H1 (cell line): ENCODE results near the gene NFAM1. TPM values are rescaled to one million over a fixed set of nuclear protein-coding genes. Genes with fewer than 3 reads are reported as not detected.

Experiments used
- CTCF ChIA-PET: fragments of 300-600 bp; sonication (Branson Sonifier 250); formaldehyde crosslinking; loops from one replicate; lab custom pipeline; 2021; ENCODE audit not compliant: partially characterized antibody; lab: Charles Lee
- POLR2A ChIA-PET: fragments of 300-600 bp; sonication (Branson Sonifier 250); formaldehyde crosslinking; loops from one replicate; lab custom pipeline; 2021; ENCODE audit warnings: inconsistent platforms; ENCODE audit not compliant: partially characterized antibody; lab: Charles Lee
- DNase-seq, 2 experiments: peaks; one replicate each; pipeline versions ENCODE4 v3.0.0 to v3.0.0-alpha.2; 2010 to 2022; ENCODE audit warnings: low spot score in 2 of 2, low read depth in 1 of 2, mixed read lengths in 1 of 2
- FAIRE-seq: peaks from 2 replicates; lab custom pipeline; 2011; peaks lifted over from hg19 to GRCh38; lab: Jason Lieb, UNC
- H2AFZ ChIP-seq: 2 replicates; pipeline ENCODE4 v1.8.1; 2012; ENCODE audit warnings: low read length, inconsistent platforms
- H2AK5ac ChIP-seq: 2 replicates; pipeline ENCODE4 v1.6.1; 2013; ENCODE audit warnings: low read depth, low read length
- H2BK120ac ChIP-seq: replicated peaks from 2 replicates; pipeline ENCODE3; 2013; ENCODE audit warnings: low read depth, low read length, inconsistent platforms
- H2BK12ac ChIP-seq: 2 replicates; pipeline ENCODE4 v1.6.1; 2013; ENCODE audit warnings: low read depth, low read length
- H2BK15ac ChIP-seq: 2 replicates; pipeline ENCODE4 v1.6.1; 2013; ENCODE audit warnings: low read length
- H2BK20ac ChIP-seq: 2 replicates; pipeline ENCODE4 v1.6.1; 2013; ENCODE audit warnings: low read length
- H2BK5ac ChIP-seq: 2 replicates; pipeline ENCODE4 v1.6.1; 2013; ENCODE audit warnings: low read depth, low read length
- H3K14ac ChIP-seq: 2 replicates; pipeline ENCODE4 v1.6.1; 2013; ENCODE audit warnings: inconsistent platforms; ENCODE audit not compliant: insufficient read length
- H3K18ac ChIP-seq: 2 replicates; pipeline ENCODE4 v1.6.1; 2013; ENCODE audit warnings: low read length; ENCODE audit errors: extremely low read depth
- H3K23ac ChIP-seq: 2 replicates; pipeline ENCODE4 v1.6.1; 2013; ENCODE audit warnings: inconsistent platforms; ENCODE audit not compliant: insufficient read length
- H3K23me2 ChIP-seq: 2 replicates; pipeline ENCODE4 v1.6.1; 2013; ENCODE audit warnings: low read depth, low read length
- H3K27ac ChIP-seq: 2 replicates; pipeline ENCODE4 v1.6.1; 2011; ENCODE audit warnings: low read depth, low read length, inconsistent platforms
- H3K27me3 ChIP-seq, 4 experiments: replicated peaks in 1 of 4; 1 replicate in 1 of 4; 2 replicates in 3 of 4; pipeline versions ENCODE4 v1.6.1 to v1.8.1; 2011 to 2013; ENCODE audit warnings: low read length in 3 of 4, mild to moderate bottlenecking in 3 of 4, inconsistent platforms in 2 of 4, mixed read lengths in 2 of 4, moderate library complexity in 1 of 4; ENCODE audit not compliant: control insufficient read depth in 3 of 4, insufficient read depth in 3 of 4; ENCODE audit errors: extremely low read depth in 1 of 4
- H3K36me3 ChIP-seq, 4 experiments: 2 replicates each; pipeline versions ENCODE4 v1.6.1 to v1.8.1; 2011 to 2013; ENCODE audit warnings: mild to moderate bottlenecking in 4 of 4, low read length in 3 of 4, moderate library complexity in 2 of 4, control low read depth in 1 of 4, inconsistent platforms in 1 of 4; ENCODE audit not compliant: insufficient read depth in 4 of 4, control insufficient read depth in 2 of 4
- H3K4ac ChIP-seq: replicated peaks from 2 replicates; pipeline ENCODE3; 2013; ENCODE audit warnings: low read length, low read depth, mixed read lengths, inconsistent platforms; ENCODE audit not compliant: insufficient read length
- H3K4me1 ChIP-seq, 4 experiments: replicated peaks in 1 of 4; 1 replicate in 1 of 4; 2 replicates in 3 of 4; pipeline versions ENCODE4 v1.6.1 to v1.8.1; 2011 to 2013; ENCODE audit warnings: low read length in 3 of 4, inconsistent platforms in 2 of 4, mixed read lengths in 1 of 4; ENCODE audit not compliant: insufficient read depth in 4 of 4, control insufficient read depth in 3 of 4
- H3K4me2 ChIP-seq, 2 experiments: 2 replicates each; pipeline versions ENCODE4 v1.6.1 to v1.8.1; 2011 to 2013; ENCODE audit warnings: low read depth in 2 of 2, low read length in 2 of 2, control low read depth in 1 of 2, inconsistent platforms in 1 of 2, mild to moderate bottlenecking in 1 of 2; ENCODE audit not compliant: insufficient read depth in 1 of 2
- H3K4me3 ChIP-seq, 4 experiments: fragments of 200-600, 300-600 bp in 1 of 4; sonication (generic), shearing (Covaris generic), sonication (Bioruptor Twin) in 1 of 4; 2 replicates each; pipeline versions ENCODE4 v1.5.1 to v1.8.1; 2011 to 2016; ENCODE audit warnings: low read length in 4 of 4, low read depth in 3 of 4, control low read depth in 2 of 4, inconsistent platforms in 2 of 4, mild to moderate bottlenecking in 2 of 4, mixed read lengths in 1 of 4, moderate library complexity in 1 of 4; ENCODE audit not compliant: insufficient read depth in 2 of 4; ENCODE audit errors: extremely low read depth in 1 of 4
- H3K56ac ChIP-seq: replicated peaks from 2 replicates; pipeline ENCODE3; 2013; ENCODE audit warnings: low read depth, mild to moderate bottlenecking, mixed read lengths, low read length, inconsistent platforms; ENCODE audit not compliant: insufficient read length
- H3K79me1 ChIP-seq: 2 replicates; pipeline ENCODE4 v1.6.1; 2013; ENCODE audit warnings: low read depth, low read length, control low read depth
- H3K79me2 ChIP-seq, 2 experiments: 2 replicates each; pipeline versions ENCODE4 v1.6.1 to v1.8.1; 2012 to 2013; ENCODE audit warnings: low read length in 2 of 2, mild to moderate bottlenecking in 2 of 2, inconsistent platforms in 1 of 2; ENCODE audit not compliant: insufficient read depth in 2 of 2, control insufficient read depth in 1 of 2
- H3K9ac ChIP-seq, 4 experiments: replicated peaks in 1 of 4; 1 replicate in 1 of 4; 2 replicates in 3 of 4; pipeline versions ENCODE4 v1.6.1 to v1.8.1; 2011 to 2013; ENCODE audit warnings: low read depth in 3 of 4, low read length in 3 of 4, control low read depth in 2 of 4, mild to moderate bottlenecking in 2 of 4, moderate library complexity in 2 of 4, inconsistent platforms in 1 of 4; ENCODE audit errors: extremely low read depth in 1 of 4
- H3K9me3 ChIP-seq, 2 experiments: 2 replicates each; pipeline versions ENCODE4 v1.6.1 to v1.8.1; 2012 to 2013; ENCODE audit warnings: mild to moderate bottlenecking in 2 of 2, moderate library complexity in 2 of 2, control low read depth in 1 of 2, inconsistent platforms in 1 of 2, low read depth in 1 of 2, low read length in 1 of 2, mixed read lengths in 1 of 2; ENCODE audit not compliant: insufficient read depth in 2 of 2
- H4K20me1 ChIP-seq, 2 experiments: replicated peaks in 1 of 2; 2 replicates each; pipeline versions ENCODE3 to v1.8.1; 2011 to 2013; ENCODE audit warnings: inconsistent platforms in 2 of 2, low read length in 2 of 2, mild to moderate bottlenecking in 1 of 2; ENCODE audit not compliant: insufficient read depth in 2 of 2, control insufficient read depth in 1 of 2
- H4K5ac ChIP-seq: 2 replicates; pipeline ENCODE4 v1.6.1; 2013; ENCODE audit warnings: low read length, low read depth, mixed read lengths, inconsistent platforms; ENCODE audit not compliant: insufficient read length
- H4K8ac ChIP-seq: 2 replicates; pipeline ENCODE4 v1.8.0; 2013; ENCODE audit warnings: mild to moderate bottlenecking, moderate library complexity, low read length, inconsistent platforms; ENCODE audit not compliant: insufficient read depth; ENCODE audit errors: extremely low read depth
- H4K91ac ChIP-seq: replicated peaks from 2 replicates; pipeline ENCODE3; 2013; ENCODE audit warnings: low read length, mixed read lengths, inconsistent platforms; ENCODE audit not compliant: insufficient read length
- CTCF ChIP-seq, 3 experiments: IDR thresholded peaks; 1 replicate in 2 of 3; 2 replicates in 1 of 3; pipeline versions ENCODE4 v1.5.1 to v1.6.1; 2011; ENCODE audit warnings: low read length in 3 of 3, mild to moderate bottlenecking in 3 of 3, inconsistent platforms in 2 of 3, low read depth in 1 of 3, moderate library complexity in 1 of 3; ENCODE audit not compliant: insufficient read depth in 1 of 3; ENCODE audit errors: control extremely low read depth in 1 of 3
- EP300 ChIP-seq, 2 experiments: IDR thresholded peaks; 1 replicate in 1 of 2; 2 replicates in 1 of 2; pipeline ENCODE4 v1.6.1; 2011 to 2012; ENCODE audit warnings: low read depth in 2 of 2, low read length in 2 of 2, mild to moderate bottlenecking in 2 of 2, borderline replicate concordance in 1 of 2, inconsistent platforms in 1 of 2, moderate library complexity in 1 of 2
- RAD21 ChIP-seq, 2 experiments: IDR thresholded peaks in 1 of 2; conservative IDR thresholded peaks in 1 of 2; 2 replicates each; pipeline ENCODE4 v1.6.1; 2011; ENCODE audit warnings: low read depth in 2 of 2, low read length in 2 of 2, improper control_type of control experiment in 1 of 2, inconsistent platforms in 1 of 2, mild to moderate bottlenecking in 1 of 2, moderate library complexity in 1 of 2
- SIRT6 ChIP-seq: IDR thresholded peaks from one replicate; pipeline ENCODE4 v1.7.1; 2012; ENCODE audit warnings: low read length, inconsistent platforms
- WGBS, 2 experiments: shearing (Covaris generic) in 1 of 2; methylation state at CpG; one replicate each; pipeline versions ENCODE4 v1.1.6 to v1.1.7; 2013 to 2015; ENCODE audit warnings: low lambda C conversion rate in 2 of 2, mixed read lengths in 2 of 2, inconsistent platforms in 1 of 2, low coverage in 1 of 2, missing lambda C conversion rate in 1 of 2; ENCODE audit not compliant: insufficient replicate concordance in 2 of 2, insufficient coverage in 1 of 2, insufficient read length in 1 of 2; ENCODE audit errors: extremely low coverage in 1 of 2, missing lambda C conversion rate in 1 of 2; 5-methylcytosine and 5-hydroxymethylcytosine counted together
- polyA plus RNA-seq, 7 experiments: library from polyadenylated mRNA; depleted of rRNA in 3 of 7; stranded (reverse) in 5 of 7; unstranded in 2 of 7; fragments of >200 nt in 5 of 7; fragments of 200-250 nt in 2 of 7; gene quantifications; 1 replicate in 5 of 7; 2 replicates in 1 of 7; 4 replicates in 1 of 7; pipeline versions ENCODE4 v1.2.1 to v1.2.3, GENCODE V29; 2011 to 2013; ENCODE audit warnings: missing spikeins in 2 of 7, mixed read lengths in 2 of 7
- total RNA-seq: library from RNA; stranded (reverse); fragmentation: NEBNext Ultra II Directional; extraction: Animal tissue kit (Norgen Biotek cat#: 25700); gene quantifications from 2 replicates; pipeline ENCODE4 v1.2.1, GENCODE V29; 2021

NFAM1 gene
- total and polyA plus RNA-seq, 2 of the 8 experiments (the other 6 are each of a cell fraction or from before 2014, with no cell fraction given): 0.62 to 0.73 TPM

GRCh38 chr22:42357634-42358296 is 74.4 kb downstream of the NFAM1 start:
- Histone ChIP-seq H3K79me2 (no peaks in the 10 kb centered on the region), H3K79me1 (no peaks in the 10 kb centered on the region), H3K18ac (no peak overlapping the region), H3K9me3 (no peaks in the 10 kb centered on the region), H4K91ac (no peak overlapping the region), H2BK5ac (no peak overlapping the region), H3K23ac (no peak overlapping the region), H2AK5ac (no peak overlapping the region), H3K14ac (no peak overlapping the region), H2BK15ac (0 out of 2 replicates have a peak overlapping the region, but pooled peaks have one; percentile 3), H2BK12ac (no peak overlapping the region), H4K20me1 (peaks cover 0 to 3% of the 10 kb centered on the region in 2 experiments), H2BK20ac (no peak overlapping the region), H3K36me3 (peaks cover 0 to 4% (median 2%) of the 10 kb centered on the region in 4 experiments; a peak in 1 of 8 replicates), H3K4me2 (no peak overlapping the region), H4K8ac (no peak overlapping the region), H3K4me1 (peaks cover 0 to 9% (median 6%) of the 10 kb centered on the region in 4 experiments; a peak in 5 of 7 replicates), H2BK120ac (no peak overlapping the region), H2AFZ (no peak overlapping the region), H3K4me3 (no peak overlapping the region), H3K27me3 (no peaks in the 10 kb centered on the region; a peak in 2 of 7 replicates), H3K27ac (no peak overlapping the region), H3K4ac (peak overlapping the region; percentile 14), H4K5ac (no peak overlapping the region), H3K56ac (no peak overlapping the region), H3K23me2 (no peaks in the 10 kb centered on the region), H3K9ac (no peak overlapping the region)
- DNase-seq: no peak
- POLR2A ChIA-PET: no interaction called here
- 89% methylated on average over 8 of the region's 8 CpGs; no CpG with 5 or more reads in 1 of the 2 experiments for WGBS, 2 experiments
- FAIRE-seq: no peak
- CTCF ChIA-PET: interaction anchor here (0.8 to 4.1 kb wide), 9 partner anchors 11 to 235 kb away, joined by 3 to 25 read pairs (median 5); partner anchors contain the start of gene NFAM1
- TF ChIP-seq EP300 (IDR thresholded peaks at IDR 0.05; ENCODE audit: borderline replicate concordance in 1 of 2, low read depth in 2 of 2, low read length in 2 of 2) (no peak), RAD21 (IDR thresholded peaks at IDR 0.05 in 1 of 2, conservative IDR thresholded peaks at IDR 0.05 in 1 of 2; ENCODE audit: low read depth in 2 of 2, low read length in 2 of 2) (peak; percentile 60 to 75), CTCF (IDR thresholded peaks at IDR 0.05; ENCODE audit: control extremely low read depth in 1 of 3, insufficient read depth in 1 of 3, low read depth in 1 of 3, low read length in 3 of 3) (peak; percentile 49 to 61 (median 49)), SIRT6 (no peak)
